Measurements from ENCODE around the gene PPP2R5E.
A peak's percentile ranks its signal among the peaks of the same experiment; 100 is the strongest.

Gene PPP2R5E

GRCh38 chr14:63470962-63471793 lies 72.0 kb downstream of the PPP2R5E start:
- Histone ChIP-seq H3K4me3 (replicated peaks; ENCODE audit: low read depth, low read length) (peak overlapping the region; percentile 34), H3K36me3 (ENCODE audit: control insufficient read depth, insufficient read depth, low read length) (no peaks in the 10 kb centered on the region; the same call in 1 of the 2 replicates), H3K27me3 (replicated peaks; ENCODE audit: control insufficient read depth, insufficient read depth, low read length) (no peaks in the 10 kb centered on the region)
- peak; percentile 66 for DNase-seq (ENCODE audit: extremely low read depth, insufficient read length)
- TF ChIP-seq, protein P1, sequence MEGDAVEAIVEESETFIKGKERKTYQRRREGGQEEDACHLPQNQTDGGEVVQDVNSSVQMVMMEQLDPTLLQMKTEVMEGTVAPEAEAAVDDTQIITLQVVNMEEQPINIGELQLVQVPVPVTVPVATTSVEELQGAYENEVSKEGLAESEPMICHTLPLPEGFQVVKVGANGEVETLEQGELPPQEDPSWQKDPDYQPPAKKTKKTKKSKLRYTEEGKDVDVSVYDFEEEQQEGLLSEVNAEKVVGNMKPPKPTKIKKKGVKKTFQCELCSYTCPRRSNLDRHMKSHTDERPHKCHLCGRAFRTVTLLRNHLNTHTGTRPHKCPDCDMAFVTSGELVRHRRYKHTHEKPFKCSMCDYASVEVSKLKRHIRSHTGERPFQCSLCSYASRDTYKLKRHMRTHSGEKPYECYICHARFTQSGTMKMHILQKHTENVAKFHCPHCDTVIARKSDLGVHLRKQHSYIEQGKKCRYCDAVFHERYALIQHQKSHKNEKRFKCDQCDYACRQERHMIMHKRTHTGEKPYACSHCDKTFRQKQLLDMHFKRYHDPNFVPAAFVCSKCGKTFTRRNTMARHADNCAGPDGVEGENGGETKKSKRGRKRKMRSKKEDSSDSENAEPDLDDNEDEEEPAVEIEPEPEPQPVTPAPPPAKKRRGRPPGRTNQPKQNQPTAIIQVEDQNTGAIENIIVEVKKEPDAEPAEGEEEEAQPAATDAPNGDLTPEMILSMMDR (IDR thresholded peaks at IDR 0.05; ENCODE audit: insufficient read depth, low read length, poor library complexity, severe bottlenecking): no peak

- no peak for DNase-seq (ENCODE audit: extremely low read depth, insufficient read length)
- Histone ChIP-seq H3K27me3 (replicated peaks; ENCODE audit: control insufficient read depth, insufficient read depth, low read length) (no peaks in the 10 kb centered on the region), H3K36me3 (ENCODE audit: control insufficient read depth, insufficient read depth, low read length) (no peaks in the 10 kb centered on the region; the same call in 1 of the 2 replicates), H3K4me3 (replicated peaks; ENCODE audit: low read depth, low read length) (no peak overlapping the region)
- TF ChIP-seq, protein P1 (IDR thresholded peaks at IDR 0.05; ENCODE audit: insufficient read depth, low read length, poor library complexity, severe bottlenecking): no peak
Measured at GRCh38 chr14:63468294-63468693, 74.9 kb downstream of the PPP2R5E start.

DNA sequence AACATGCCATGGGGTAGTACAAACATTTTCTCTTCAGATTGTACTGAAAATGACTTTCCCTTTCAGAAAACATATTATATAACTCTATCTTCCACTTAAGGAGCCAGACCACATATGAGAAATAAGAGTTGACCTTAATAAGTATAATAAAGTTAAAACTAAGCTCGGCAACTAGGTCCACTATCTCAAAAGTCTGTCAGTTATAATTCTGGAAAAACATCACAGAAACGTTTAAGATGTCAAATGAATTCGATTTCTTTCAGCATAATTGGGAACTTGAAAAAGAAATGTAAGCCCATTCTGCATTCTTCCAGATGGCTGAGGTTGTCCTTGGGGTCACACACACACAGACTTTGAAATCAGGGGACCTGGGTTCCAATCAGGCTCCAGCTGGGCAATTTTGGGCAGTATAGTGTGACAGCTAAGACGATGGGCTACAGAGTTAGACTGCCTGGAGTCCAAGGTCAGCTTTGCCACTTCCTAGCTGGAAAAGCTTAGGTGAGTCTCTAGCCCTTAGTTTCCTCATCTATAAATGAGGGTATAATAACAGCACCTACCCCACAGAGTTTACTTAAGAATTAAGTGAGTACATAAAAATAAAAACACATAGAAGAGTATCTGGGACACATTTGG lies 75.6 kb downstream of the PPP2R5E start:
- H3K4me3 ChIP-seq (replicated peaks; ENCODE audit: low read depth, low read length): no peak overlapping the region
- no peaks in the 10 kb centered on the region; the same call in 1 of the 2 replicates for H3K36me3 ChIP-seq (ENCODE audit: control insufficient read depth, insufficient read depth, low read length)
- TF ChIP-seq, protein P1 (IDR thresholded peaks at IDR 0.05; ENCODE audit: insufficient read depth, low read length, poor library complexity, severe bottlenecking): no peak
- DNase-seq (ENCODE audit: extremely low read depth, insufficient read length): no peak
- no peaks in the 10 kb centered on the region for H3K27me3 ChIP-seq (replicated peaks; ENCODE audit: control insufficient read depth, insufficient read depth, low read length)

GRCh38 chr14:63465347-63465746 lies 77.8 kb downstream of the PPP2R5E start:
- Histone ChIP-seq H3K36me3 (ENCODE audit: control insufficient read depth, insufficient read depth, low read length) (no peaks in the 10 kb centered on the region; the same call in 1 of the 2 replicates), H3K4me3 (replicated peaks; ENCODE audit: low read depth, low read length) (no peak overlapping the region), H3K27me3 (replicated peaks; ENCODE audit: control insufficient read depth, insufficient read depth, low read length) (no peaks in the 10 kb centered on the region)
- TF ChIP-seq, protein P1 (IDR thresholded peaks at IDR 0.05; ENCODE audit: insufficient read depth, low read length, poor library complexity, severe bottlenecking): no peak
- no peak for DNase-seq (ENCODE audit: extremely low read depth, insufficient read length)

DNA sequence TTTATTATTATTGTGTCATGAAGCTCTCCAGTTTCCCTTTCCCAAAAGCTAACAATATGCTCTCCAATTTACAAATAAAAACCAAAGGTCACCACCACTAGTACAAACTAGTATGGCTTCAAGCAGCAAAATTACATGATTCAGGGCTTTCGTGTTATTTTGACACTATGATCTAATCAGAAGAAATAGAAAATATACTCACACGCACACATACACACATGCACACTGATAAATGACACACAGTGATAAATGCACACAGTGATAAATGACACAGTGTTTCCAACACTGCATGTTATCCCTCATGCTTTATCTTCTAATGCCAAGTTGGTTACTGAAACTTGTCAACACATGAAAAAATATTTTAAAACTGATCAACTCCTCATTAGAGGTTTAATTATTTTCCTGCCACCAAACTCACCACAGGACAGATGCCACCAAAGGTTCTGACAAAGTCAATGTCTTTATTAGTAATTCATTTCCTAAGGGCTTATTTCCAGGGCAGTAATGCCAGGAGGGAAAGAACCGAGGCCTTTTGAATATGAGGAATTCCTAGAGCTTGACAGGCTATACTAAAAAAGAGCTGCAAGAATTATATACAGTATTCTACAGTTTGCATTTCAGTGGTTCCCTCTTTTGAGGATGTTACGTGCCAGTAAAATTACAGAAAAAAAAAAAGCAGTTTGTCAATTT lies 82.4 kb downstream of the PPP2R5E start:
- DNase-seq (ENCODE audit: extremely low read depth, insufficient read length): no peak
- TF ChIP-seq, protein P1 (IDR thresholded peaks at IDR 0.05; ENCODE audit: insufficient read depth, low read length, poor library complexity, severe bottlenecking): no peak
- Histone ChIP-seq H3K36me3 (ENCODE audit: control insufficient read depth, insufficient read depth, low read length) (no peaks in the 10 kb centered on the region; the same call in 1 of the 2 replicates), H3K27me3 (replicated peaks; ENCODE audit: control insufficient read depth, insufficient read depth, low read length) (no peaks in the 10 kb centered on the region), H3K4me3 (replicated peaks; ENCODE audit: low read depth, low read length) (no peak overlapping the region)
